HEK293 (cell line): Measurements from ENCODE around the gene STARD10.

ENCODE experiments used
- ZBTB21 ChIP-seq: fragments of 450-650 bp; formaldehyde crosslinking; IDR thresholded peaks from 2 replicates; pipeline ENCODE4 v1.5.1; 2017; ENCODE audit warnings: missing biosample characterization, missing genetic modification characterization
- ZNF114 ChIP-seq: fragments of 450-650 bp; formaldehyde crosslinking; IDR thresholded peaks from 2 replicates; pipeline ENCODE4 v1.5.0; 2017; ENCODE audit warnings: missing biosample characterization, missing genetic modification characterization
- ZNF626 ChIP-seq: fragments of 450-650 bp; sonication (Bioruptor Pico); formaldehyde crosslinking; IDR thresholded peaks from 2 replicates; pipeline ENCODE4 v1.5.1; 2018; ENCODE audit warnings: missing biosample characterization, missing genetic modification characterization, inconsistent platforms
- TF ChIP-seq, protein P1 (sequence below): fragments of 450-650 bp; formaldehyde crosslinking; IDR thresholded peaks from 2 replicates; pipeline ENCODE4 v1.5.1; 2016; ENCODE audit warnings: missing biosample characterization, missing genetic modification characterization
- TF ChIP-seq, protein P2 (sequence below): fragments of 450-650 bp; formaldehyde crosslinking; IDR thresholded peaks from 2 replicates; pipeline ENCODE4 v1.5.1; 2016; ENCODE audit warnings: missing biosample characterization, missing genetic modification characterization

DNA sequence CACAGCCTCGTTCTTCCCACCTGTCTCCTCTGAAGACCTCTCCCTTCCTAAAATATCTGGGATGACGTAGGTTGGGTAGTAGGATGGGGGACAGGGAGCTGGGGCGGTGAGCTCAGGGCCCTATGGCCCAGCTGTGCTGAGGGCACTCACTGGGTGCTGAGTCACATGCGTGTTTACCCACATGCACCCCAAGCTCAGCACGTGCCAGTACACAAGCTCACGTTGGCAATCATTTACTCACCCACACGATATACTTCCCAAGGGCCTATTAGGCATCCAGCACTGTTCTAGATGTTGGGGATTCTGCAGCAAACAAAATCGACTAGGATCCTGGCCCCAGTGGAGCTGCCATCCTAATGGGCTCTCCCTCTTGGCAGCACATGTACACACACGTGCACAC, 70.3 kb downstream of the STARD10 start:
- TF ChIP-seq, protein P1, sequence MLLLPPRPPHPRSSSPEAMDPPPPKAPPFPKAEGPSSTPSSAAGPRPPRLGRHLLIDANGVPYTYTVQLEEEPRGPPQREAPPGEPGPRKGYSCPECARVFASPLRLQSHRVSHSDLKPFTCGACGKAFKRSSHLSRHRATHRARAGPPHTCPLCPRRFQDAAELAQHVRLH (tag by site-specific recombination), result no peak
- TF ChIP-seq, protein P2, sequence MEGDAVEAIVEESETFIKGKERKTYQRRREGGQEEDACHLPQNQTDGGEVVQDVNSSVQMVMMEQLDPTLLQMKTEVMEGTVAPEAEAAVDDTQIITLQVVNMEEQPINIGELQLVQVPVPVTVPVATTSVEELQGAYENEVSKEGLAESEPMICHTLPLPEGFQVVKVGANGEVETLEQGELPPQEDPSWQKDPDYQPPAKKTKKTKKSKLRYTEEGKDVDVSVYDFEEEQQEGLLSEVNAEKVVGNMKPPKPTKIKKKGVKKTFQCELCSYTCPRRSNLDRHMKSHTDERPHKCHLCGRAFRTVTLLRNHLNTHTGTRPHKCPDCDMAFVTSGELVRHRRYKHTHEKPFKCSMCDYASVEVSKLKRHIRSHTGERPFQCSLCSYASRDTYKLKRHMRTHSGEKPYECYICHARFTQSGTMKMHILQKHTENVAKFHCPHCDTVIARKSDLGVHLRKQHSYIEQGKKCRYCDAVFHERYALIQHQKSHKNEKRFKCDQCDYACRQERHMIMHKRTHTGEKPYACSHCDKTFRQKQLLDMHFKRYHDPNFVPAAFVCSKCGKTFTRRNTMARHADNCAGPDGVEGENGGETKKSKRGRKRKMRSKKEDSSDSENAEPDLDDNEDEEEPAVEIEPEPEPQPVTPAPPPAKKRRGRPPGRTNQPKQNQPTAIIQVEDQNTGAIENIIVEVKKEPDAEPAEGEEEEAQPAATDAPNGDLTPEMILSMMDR (tag by site-specific recombination), result no peak
- TF ChIP-seq ZNF626 (no peak), ZNF114 (tag by site-specific recombination) (no peak), ZBTB21 (tag by site-specific recombination) (no peak)
